ENCODE results near the gene SCD.

Gene SCD

GRCh38 chr10:100401631-100402328, 54.7 kb downstream of the SCD start:
- no peak for DNase-seq

- no peak for DNase-seq
Measured at GRCh38 chr10:100403734-100404133, 56.7 kb downstream of the SCD start.

- no peak for DNase-seq
Measured at GRCh38 chr10:100413173-100413572, 66.1 kb downstream of the SCD start.
